NK-92 (cell line): ENCODE measurements around the gene OTC.
A peak's percentile ranks its signal among the peaks of the same experiment; 100 is the strongest.

Experiments
- DNase-seq: peaks from one replicate; lab custom pipeline; 2025; ENCODE audit not compliant: unreplicated experiment; lab: John Stamatoyannopoulos, UW

The OTC gene

DNA sequence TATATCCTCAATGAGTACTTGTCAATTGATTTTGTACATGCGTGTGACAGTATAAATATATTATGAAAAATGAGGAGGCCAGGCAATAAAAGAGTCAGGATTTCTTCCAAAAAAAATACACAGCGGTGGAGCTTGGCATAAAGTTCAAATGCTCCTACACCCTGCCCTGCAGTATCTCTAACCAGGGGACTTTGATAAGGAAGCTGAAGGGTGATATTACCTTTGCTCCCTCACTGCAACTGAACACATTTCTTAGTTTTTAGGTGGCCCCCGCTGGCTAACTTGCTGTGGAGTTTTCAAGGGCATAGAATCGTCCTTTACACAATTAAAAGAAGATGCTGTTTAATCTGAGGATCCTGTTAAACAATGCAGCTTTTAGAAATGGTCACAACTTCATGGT lies at the start of gene OTC:
OTC (plus strand) TSS at position 243 of the 400 bp plus-strand sequence; CDS start at position 336, 93 bp downstream.
- no peak for DNase-seq

DNA sequence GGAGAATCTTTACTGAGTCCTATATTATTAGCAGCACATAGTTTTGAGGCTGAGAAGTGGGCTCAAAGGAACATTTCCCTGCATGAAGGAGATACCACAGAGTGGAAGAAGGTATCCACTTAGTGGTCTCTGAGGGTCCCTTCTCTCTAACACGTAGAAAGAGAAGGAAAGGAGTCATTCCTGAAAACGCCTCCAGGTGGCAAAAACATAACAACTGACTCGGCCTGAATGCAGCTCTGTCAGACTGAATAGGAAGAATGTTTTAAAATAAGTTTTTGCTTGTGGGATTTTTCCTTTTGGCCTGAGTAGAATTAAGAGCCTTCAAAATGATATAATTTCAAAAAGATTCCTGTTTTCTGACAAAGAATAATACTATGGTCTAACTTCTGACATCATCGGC lies 48.4 kb upstream of the OTC start:
- DNase-seq = no peak

DNA sequence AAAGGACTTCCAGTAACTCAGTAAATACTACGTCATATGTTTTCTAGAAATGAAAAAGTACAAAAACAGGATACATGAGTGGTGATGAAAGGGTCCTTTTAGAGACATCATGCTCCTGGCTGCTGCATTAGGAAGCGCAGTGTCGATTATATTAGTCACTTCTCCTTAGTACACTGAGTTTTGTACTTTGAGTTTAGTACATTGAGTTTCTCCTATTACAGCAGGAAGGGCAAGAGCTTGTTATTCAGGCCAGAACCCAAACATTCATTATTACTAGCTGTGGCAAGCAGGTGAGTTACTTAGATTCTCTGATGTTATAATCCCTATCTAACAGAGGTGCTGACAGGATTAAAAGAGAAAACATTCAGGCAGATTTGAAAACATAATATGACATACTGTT lies 46.4 kb upstream of the OTC start:
- DNase-seq = no peak

DNA sequence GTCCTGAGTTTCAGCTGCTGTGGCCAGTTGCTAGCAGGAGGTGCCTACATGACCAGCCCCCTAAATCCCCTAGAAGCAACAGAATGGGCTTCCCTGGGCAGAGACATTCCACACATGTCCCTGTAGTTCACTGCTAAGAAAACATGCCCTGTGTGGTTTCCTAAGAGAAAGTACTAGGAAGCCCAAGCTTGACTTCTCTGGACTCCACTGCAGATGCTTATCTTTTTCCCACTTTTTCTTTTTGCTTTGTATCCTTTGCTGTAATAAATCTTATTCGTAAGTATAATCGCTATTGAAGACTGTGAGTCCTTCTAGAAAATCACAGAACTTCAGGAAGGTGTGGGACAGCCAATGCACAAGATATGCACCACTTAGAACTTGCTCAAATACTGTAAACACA lies 40.7 kb upstream of the OTC start:
- DNase-seq = no peak

DNA sequence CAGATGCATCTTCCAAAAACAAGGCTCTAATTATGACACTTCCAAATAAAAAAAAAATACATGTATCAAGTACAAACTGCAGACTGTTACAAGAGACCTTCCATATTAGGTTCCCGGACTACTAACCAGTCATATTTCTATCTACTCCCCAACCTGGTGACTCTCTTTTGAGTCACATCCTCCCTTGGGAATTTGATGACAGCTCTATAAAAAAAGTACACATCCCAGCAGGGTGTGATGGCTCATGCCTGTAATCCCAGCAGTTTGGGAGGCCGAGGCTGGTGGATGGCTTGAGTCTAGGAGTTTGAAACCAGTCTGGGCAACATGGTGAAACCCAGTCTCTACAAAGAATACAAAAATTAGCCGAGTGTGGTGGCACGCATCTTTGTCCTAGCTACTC lies 40.0 kb upstream of the OTC start:
- DNase-seq = no peak

DNA sequence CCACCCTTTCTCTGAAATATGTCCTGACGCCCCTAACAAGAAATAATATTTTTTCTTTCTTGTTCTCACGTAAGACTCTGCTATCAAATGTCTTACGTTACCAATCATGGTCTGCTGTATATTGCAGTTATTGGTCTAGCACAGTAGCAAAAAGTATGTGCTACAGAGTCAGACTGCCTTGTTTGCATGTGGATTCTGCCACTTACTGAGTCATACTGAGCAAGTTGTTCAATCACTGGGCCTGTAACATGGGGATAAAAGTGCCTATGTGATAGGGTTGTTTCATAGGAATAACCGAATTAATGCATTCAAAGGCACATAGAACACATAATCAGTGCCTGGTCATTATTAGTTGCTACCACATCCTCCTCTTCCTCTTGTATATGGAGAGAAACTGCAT lies 39.2 kb upstream of the OTC start:
- DNase-seq = no peak

DNA sequence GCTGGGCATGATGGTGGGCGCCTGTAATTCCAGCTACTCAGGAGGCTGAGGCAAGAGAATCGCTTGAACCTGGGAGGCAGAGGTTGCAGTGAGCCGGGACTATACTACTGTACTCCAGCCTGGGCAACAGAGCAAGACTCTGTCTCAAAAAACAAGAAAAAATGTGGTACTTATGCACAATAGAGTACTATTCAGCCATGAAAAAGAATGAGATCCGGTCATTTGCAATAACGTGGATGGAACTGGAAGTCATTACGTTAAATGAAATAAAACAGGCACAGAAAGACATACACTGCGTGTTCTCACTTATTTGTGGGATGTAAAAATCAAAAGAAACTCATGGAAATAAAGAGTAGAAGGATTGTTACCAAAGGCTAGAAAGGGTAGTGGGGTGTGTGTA lies 37.2 kb upstream of the OTC start:
- DNase-seq = no peak

DNA sequence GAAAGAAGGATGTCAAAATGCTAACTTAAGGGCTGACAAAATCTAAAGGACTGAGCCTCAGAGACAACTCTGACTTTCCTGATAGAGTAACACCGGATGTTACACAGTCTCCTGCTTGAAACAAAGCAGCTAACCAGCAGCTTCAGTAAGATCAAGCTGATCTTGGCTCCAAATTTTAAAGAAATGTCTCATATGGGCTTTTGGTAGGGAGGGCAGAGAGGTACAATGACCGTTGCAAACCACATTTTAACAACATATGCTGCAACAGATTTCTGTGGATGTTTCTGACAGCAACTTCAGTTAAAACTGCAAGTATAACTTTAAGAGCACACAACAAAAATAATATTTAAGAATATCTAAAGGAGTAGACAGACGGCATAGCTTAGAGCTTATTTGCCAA lies 34.2 kb upstream of the OTC start:
- DNase-seq = no peak

DNA sequence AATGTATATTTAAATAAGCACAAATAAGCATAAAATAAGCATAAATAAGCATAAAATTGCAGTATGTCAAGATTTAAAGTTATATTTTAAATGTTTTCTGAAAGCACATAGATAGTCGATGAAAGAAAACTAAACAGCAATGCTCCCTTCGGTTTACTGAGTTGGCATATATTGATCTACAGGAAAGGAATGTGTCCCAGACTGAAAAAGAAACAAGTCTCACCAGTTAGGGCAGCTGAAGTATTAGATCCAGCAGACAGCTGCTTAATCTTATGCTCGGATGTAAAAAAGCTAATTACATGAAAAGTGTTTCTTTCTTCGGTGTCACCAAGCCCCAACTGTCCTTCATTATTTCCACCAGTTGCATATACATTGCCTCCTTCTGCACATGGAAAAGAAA lies 33.8 kb upstream of the OTC start:
- no peak for DNase-seq

DNA sequence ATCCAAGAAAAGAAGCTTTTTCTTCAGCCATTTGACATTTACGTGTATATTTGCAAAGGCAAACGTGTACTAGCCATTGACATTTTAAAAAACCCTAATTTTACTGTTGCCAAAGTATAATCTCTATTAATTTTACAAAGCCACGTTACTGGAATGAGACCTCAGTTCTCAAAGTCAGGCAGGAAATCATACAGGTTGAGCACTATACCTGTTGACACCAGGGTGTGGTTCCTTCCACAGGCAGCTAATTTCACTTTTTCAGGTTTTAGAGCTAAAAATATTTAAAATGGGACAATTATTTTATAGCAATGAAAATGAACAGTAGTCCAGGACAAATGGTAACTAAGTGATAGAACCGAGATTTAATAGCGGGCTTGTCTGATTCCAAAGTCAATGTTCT lies 31.6 kb upstream of the OTC start:
- DNase-seq = no peak

DNA sequence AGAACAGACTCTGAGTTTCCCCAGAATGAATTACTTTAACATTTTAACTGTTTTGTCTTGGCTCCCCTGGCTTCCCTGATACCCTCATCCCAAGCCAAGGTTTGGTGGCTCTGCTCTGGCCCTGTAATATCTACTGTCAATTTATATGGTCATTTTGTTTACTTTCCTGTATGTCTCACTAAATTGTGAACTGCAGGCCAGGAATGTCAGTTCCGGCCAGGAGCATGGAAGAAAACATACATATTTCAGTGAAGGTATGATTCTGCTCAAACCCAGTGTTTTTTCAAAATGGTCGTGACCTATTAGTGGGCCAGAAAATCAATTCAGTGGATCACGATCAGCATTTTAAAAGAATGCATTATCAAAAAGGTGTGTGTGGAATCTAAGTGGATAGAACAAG lies 26.3 kb upstream of the OTC start:
- no peak for DNase-seq

DNA sequence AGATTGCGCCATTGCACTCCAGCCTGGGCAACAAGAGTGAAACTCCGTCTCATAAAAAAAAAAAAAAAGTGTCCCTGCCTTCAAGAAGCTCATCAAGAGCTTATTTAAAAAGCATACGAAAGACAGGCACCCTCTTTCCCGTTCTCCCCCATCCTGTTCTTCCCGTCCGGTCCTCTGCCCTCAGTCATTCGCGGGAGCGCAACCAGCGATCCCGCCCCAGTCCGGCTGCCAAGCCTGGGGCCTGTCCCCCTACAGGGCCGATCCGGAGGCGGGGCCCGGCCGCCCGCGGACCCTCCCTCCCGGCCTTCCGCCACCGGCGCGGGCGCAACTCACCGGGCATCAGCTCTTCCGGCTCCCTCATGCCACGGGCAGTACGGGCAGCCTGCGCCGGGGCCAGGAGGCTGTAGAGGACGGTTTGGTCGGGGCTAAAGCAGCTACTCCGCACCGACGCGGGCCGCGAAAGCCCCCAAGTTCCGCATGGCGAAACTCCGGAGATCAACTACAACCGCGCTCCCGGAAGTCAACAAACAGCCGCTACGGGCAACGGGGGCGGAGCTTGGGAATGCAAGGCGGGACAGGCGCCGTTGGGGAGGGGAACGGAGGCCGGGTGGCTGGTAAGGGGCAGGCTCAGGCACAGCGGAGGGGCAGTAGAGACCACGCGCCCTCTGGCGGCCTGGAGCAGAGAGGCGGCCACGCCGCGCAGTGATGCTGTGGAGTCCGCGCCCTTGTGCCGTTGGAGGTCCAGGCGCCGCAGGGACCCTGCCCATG lies 25.2 kb upstream of the OTC start, which contains the start of gene RPGR:
RPGR (minus strand) TSS at position 503 of the 768 bp plus-strand sequence; CDS start at position 361, 142 bp downstream.
- peak; percentile 50 for DNase-seq

DNA sequence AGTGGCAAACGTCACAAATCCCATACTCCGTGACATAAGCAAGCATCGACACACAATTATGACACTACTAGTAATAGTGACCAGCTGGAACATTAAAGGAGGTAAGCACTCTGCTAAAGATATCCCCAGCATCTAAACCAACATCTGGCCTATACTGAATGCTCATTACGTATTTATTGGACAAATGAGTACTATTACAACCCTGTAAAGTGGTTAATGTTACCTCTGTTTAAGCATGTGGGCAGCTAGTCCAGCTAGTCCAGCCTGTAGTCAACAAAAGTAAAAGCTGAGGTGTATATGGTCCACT lies 24.7 kb upstream of the OTC start:
- DNase-seq = no peak

DNA sequence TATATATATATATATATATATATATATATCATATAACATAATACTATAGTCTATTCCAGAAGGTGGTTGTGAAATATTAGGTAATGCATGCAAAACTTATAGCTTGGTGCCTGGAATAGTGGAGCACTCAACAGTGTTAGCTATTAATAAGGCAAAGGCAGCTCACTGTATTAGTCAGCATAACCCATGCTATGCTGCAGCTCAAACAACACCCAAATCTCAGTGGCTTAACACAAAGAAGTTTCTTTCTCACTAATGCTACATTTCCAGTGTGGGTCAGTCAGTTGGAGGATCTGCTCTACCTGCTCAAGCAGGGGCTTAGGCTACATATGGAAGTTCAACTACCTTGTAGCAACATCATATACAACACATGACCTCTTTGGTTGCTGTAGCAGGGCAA lies 19.9 kb upstream of the OTC start:
- no peak for DNase-seq

DNA sequence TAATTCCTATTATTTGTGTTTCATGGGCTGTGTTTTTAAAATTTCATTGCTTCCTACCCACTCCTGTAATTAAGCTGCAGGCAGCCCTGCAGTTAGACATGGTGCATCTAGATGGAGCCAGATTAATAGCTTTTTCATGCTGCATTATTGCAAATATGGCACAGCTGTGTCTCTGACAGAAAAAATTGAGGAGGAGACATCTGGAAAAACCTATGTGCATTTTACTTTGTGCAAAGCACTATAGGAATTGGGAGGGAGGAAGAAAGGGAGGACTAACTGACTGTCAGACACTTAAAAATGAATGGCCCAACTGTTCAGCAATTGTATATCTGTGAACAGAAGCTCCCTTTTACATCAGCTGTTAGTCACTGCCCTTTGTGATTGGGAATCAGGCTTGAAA lies 17.0 kb upstream of the OTC start:
- no peak for DNase-seq

DNA sequence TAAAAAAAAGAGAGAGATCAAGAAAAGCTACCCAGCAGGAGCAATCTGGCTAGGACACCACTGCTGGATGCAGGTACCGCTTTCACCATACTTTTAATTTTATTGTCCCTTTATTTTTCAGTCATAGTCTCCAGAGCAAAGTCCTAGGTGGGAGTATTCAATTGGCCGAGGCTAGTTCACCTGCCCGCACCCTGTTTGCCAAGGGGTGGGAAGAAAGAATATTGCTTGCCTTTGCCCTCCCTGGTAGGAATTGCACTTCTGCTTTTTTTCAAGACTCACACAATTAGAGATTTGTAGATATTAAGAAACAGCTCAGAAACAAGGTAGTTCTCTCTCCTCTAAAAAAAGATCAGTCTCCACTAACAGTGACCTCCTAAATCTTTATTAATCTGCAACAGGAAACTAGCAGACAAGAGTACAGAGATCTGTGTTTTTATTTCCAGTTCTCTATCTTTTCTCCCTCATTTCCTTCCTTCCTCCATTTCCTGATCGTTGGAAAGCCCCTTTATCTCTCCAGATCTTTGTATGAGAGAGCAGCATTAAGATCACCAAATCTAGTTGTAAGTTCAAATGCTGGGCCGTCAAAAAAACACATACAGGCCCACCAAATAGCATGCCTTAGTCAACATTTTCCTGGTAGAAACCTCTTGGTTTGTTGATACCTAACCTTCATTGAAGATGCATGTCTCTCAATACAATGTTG lies 15.7 kb upstream of the OTC start:
- no peak for DNase-seq

DNA sequence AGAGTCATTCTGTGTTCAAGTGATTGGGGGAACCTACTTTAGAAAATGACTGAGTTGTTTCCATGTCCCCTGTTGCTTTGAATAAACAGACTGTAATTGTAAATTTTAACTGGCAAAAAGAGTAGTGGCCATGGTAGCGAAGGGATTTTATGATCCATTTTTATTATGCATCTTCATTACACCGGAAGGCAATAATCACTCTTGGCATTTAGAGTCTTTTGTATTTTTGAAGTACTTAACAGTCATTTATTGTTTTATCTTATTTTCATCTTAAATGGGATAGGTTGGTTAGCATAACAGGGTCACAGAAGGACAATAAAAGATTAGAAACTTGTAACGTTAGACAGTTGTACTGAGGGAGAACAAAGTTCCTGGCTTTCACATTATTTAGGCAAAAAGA lies 11.0 kb upstream of the OTC start:
- DNase-seq = no peak

DNA sequence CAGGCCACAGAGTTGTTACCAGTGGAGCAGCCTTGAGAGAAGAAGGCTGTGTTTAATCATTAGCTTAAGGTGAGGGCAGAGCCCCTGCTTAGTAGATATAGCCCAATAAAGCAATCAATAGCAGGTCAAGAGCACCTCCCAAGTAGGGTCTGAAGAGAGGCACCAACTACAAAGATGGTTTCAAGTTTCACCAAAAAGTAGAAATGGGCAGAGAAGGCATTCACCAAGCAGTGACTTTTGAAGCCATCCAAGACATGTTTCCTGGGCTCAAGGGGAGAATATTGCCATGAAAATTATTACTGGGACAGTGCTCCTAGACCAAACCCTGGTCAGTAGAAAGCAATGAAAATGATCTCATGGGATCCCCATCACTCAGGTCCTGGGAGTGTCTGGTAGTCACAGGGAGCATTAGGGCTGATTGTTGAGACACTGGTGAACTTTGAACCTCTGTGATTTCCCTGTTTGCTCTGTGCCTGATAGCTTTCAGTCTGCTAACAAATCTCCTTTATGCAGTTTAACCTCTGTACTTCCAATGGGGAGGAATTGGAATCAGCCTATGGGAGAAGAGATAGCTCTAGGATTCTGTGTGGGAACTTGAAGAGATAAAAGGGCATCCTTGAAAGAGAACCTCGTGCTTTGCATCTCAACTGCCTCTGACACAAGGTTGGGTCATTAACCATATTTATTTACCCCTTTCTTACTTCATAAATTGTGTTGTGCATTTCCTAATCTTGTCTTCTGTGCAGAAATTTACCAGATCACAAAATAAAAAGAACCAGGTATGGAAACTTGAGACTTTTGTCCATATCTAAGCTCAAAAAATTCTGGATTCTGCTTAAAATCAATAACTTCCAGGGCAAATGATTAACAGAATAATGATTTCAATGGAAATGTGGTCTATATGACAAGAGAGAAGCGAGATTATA lies 9.3 kb upstream of the OTC start:
- DNase-seq = no peak

DNA sequence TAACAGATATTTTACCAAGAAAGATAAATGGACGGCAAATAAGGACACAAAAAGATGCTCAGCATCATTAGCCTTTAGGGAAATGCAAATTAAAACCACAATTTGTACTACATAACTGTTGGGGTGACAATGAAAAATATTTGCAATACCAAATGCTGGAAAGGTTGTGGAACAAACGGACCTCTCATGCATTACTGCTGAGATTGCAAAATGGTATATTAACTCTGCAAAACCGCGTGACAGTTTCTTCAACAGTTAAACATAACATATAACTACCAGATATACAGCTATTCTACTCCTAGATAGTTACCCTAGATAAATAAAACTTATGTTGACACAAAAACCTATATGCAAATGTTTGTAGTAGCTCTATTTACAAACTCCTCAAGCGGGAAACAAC lies 6.3 kb upstream of the OTC start:
- no peak for DNase-seq

DNA sequence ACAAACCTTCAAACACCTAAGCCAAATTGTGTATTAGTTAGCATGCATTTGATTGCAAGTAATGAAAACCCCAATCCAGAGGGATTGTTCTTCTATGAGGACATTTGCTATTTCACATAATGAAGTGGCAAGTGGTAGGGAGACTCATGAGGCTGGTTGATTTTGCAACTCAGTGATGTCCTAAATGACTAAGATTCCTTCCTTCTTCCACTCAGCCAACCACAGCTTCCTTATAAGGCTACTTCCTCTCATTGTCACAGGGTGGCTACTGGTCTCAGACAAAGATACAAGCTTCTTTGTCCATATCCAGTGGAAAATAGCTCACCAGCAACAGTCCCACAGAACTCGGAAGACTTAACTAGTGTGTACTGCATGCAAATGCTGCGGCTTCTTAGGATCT lies 5.3 kb upstream of the OTC start:
- DNase-seq = no peak

DNA sequence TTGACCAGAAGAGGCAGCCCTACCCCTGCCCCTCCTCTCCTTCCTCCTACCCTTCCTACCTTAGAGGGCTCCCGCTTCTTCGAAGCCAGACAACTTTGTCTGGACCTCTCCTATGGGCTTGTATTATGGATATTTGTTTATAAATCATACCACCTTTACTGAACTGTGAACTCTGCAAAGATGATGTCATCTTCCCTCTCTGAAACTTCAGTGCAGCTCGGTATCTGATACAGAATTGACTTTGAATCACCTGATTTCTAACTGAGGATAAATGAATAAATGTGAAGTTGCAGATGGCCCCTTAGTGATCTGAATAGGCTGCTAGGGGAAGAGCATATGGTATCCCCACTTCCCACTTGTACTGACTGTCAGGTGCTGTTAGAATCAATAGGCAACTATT lies 1.1 kb upstream of the OTC start:
- no peak for DNase-seq

DNA sequence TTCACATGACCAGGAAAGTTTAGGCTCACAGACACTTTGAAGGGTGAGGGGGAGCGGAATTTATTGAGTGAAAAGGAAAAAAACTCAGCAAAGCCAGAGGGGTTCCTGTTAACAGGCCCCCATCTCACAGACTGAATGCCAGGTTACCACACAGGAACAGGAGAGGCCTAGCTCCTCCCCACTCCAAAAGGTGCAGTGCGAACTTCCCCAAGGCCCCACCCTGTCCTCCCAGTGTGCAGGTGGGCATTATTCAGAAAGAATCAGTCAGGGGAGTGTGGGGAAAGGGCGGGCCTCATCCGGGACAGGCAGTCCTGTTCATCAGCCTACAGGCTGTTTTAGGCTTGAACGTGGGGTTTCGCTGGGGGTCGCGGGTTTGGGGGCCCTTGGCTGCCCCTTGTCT lies 4.0 kb downstream of the OTC start:
- DNase-seq = no peak
